Chondrocyte (in vitro differentiated cells): ENCODE results near the gene MACROD2. TPM values are rescaled to one million over a fixed set of nuclear protein-coding genes. Genes with fewer than 3 reads are reported as not detected.

Experiments
- DNase-seq: peaks from one replicate; pipeline ENCODE4 v3.0.0; 2021; ENCODE audit warnings: mixed read lengths, low spot score
- H3K27ac Mint-ChIP-seq: one replicate; pipeline ENCODE4 v1.8.0; 2021; ENCODE audit warnings: mild to moderate bottlenecking, moderate library complexity, mixed read lengths; ENCODE audit not compliant: unreplicated experiment
- H3K27me3 Mint-ChIP-seq: 2 replicates; pipeline ENCODE4 v1.8.0; 2021; ENCODE audit warnings: low read depth, mixed read lengths
- H3K36me3 Mint-ChIP-seq: 2 replicates; pipeline ENCODE4 v1.8.0; 2021; ENCODE audit warnings: low read depth, mixed read lengths
- H3K4me1 Mint-ChIP-seq: 2 replicates; pipeline ENCODE4 v1.8.0; 2021; ENCODE audit warnings: low read depth, mild to moderate bottlenecking, mixed read lengths
- H3K4me3 Mint-ChIP-seq: one replicate; pipeline ENCODE4 v1.8.0; 2021; ENCODE audit warnings: mild to moderate bottlenecking, moderate library complexity, mixed read lengths; ENCODE audit not compliant: unreplicated experiment
- H3K9me3 Mint-ChIP-seq: 2 replicates; pipeline ENCODE4 v1.8.0; 2021; ENCODE audit warnings: low read depth, mixed read lengths
- total RNA-seq: library from RNA; stranded (reverse); gene quantifications from 3 replicates; pipeline ENCODE4 v1.2.1, GENCODE V29; 2021
- TF ChIP-seq, protein P1 (sequence below): fragments of 200-600 bp; sonication (generic); IDR thresholded peaks from 2 replicates; pipeline ENCODE4 v1.5.0; 2021; ENCODE audit warnings: antibody characterized with exemption, mild to moderate bottlenecking, moderate library complexity

Gene MACROD2
- total RNA-seq, 1 donor from 2014 or later = 3.2 TPM

DNA sequence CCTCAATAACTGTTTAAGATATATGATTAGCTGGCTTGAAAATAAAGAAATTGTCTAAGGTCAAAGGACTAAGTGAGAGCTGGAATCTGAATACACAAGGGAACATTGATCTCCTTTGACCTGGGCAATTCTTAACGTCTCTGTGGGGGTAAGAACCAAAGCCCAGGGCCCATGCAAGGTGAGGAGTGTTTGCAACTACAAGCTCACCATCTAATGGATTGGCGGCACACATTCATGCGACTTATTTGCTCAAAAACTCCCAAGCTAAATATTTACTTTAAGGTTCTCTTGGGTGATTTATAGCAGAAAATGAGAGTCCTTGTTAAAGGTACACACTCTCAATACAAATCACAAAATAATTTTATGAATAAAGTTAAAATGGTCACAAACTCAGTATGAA, 734.1 kb downstream of the MACROD2 start:
- DNase-seq = no peak
- H3K9me3 Mint-ChIP-seq = no peaks in the 10 kb centered on the region
- TF ChIP-seq, protein P1, sequence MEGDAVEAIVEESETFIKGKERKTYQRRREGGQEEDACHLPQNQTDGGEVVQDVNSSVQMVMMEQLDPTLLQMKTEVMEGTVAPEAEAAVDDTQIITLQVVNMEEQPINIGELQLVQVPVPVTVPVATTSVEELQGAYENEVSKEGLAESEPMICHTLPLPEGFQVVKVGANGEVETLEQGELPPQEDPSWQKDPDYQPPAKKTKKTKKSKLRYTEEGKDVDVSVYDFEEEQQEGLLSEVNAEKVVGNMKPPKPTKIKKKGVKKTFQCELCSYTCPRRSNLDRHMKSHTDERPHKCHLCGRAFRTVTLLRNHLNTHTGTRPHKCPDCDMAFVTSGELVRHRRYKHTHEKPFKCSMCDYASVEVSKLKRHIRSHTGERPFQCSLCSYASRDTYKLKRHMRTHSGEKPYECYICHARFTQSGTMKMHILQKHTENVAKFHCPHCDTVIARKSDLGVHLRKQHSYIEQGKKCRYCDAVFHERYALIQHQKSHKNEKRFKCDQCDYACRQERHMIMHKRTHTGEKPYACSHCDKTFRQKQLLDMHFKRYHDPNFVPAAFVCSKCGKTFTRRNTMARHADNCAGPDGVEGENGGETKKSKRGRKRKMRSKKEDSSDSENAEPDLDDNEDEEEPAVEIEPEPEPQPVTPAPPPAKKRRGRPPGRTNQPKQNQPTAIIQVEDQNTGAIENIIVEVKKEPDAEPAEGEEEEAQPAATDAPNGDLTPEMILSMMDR = no peak
- H3K27ac Mint-ChIP-seq = no peak overlapping the region
- no peaks in the 10 kb centered on the region for H3K27me3 Mint-ChIP-seq
- H3K4me1 Mint-ChIP-seq = no peaks in the 10 kb centered on the region
- H3K36me3 Mint-ChIP-seq = no peaks in the 10 kb centered on the region
- no peak overlapping the region for H3K4me3 Mint-ChIP-seq

DNA sequence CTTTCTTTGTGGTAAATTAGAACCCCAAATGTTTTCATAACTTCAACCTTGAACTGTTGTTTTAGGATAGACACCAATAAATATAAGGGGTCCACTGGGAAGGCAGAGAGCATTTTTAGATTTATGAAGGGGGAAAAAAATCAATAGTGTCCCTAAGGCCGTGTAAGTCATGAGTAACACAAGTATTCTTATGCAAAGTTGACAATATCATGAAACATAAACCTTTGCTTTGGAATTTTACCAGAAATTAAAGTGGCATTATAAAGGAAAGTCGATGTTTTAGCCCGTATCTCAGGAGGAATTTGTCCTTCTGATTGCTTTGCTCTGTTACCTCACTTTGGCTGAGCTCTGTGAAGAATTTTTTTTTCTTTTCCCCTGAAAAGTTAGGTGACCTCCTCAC, 737.0 kb downstream of the MACROD2 start:
- H3K27me3 Mint-ChIP-seq = no peaks in the 10 kb centered on the region
- no peaks in the 10 kb centered on the region for H3K36me3 Mint-ChIP-seq
- H3K27ac Mint-ChIP-seq = no peak overlapping the region
- H3K4me3 Mint-ChIP-seq = no peak overlapping the region
- TF ChIP-seq, protein P1 = no peak
- no peaks in the 10 kb centered on the region for H3K9me3 Mint-ChIP-seq
- no peaks in the 10 kb centered on the region for H3K4me1 Mint-ChIP-seq
- no peak for DNase-seq

DNA sequence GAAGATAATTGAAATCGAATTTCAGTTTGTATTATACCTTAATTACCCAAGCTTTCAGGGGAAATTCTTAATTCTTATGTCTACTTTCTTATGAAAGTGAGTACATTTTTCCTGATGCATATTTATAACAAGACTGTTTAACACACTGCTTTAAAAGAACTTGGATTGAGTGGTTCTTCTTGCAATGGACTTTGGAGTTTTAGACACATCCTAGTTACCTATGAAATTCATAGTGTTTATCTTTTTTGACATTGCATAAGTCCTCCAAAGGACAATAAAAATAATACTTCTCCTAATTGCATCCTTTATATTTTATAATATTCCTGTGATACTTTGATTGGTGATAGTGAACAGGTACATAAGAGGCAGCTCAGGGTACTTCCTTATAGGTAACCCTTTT, 737.7 kb downstream of the MACROD2 start:
- H3K27ac Mint-ChIP-seq = no peak overlapping the region
- H3K36me3 Mint-ChIP-seq = no peaks in the 10 kb centered on the region
- TF ChIP-seq, protein P1 = no peak
- no peak for DNase-seq
- no peaks in the 10 kb centered on the region for H3K4me1 Mint-ChIP-seq
- no peaks in the 10 kb centered on the region for H3K9me3 Mint-ChIP-seq
- H3K4me3 Mint-ChIP-seq = no peak overlapping the region
- H3K27me3 Mint-ChIP-seq = no peaks in the 10 kb centered on the region

DNA sequence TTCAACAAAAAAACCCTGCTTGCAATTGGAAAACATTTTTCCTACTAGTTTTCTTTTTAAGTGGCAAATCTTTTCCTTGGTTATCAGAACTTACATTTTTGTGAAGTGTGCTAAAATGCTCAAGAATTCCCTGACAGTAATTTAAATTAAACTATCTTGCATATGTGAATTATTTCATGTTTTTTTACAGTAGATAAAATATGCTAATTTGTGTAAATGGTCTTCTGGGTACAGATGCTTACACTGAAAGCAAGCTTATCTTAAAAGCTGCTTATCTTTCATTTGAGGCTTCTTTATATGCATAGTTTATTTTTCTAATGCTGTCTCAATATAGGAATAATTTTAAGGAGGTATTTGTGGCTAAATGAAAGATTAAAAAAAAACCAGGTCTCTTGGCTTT, 745.1 kb downstream of the MACROD2 start:
- Mint-ChIP-seq H3K4me1 (no peaks in the 10 kb centered on the region), H3K27ac (no peak overlapping the region), H3K4me3 (no peak overlapping the region), H3K27me3 (no peaks in the 10 kb centered on the region), H3K36me3 (no peaks in the 10 kb centered on the region), H3K9me3 (no peaks in the 10 kb centered on the region)
- TF ChIP-seq, protein P1 = no peak
- no peak for DNase-seq

DNA sequence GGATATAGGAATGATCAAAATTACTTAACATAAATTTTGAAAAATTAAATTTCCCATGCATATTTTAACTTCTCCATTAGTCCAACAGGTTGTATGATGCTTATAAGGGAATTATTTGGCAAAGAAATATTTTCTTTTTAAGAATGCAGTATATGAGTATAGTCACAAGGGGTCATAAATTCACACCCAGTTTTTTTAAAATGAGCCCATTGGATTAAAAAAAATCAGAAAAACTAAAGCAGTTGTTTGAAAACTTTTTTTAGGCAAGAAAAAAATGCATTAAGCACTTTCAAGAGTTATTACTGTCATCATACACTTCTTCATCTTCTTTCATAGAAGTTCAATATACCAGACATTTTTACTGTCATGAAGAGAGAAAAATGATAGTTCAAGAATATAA, 746.3 kb downstream of the MACROD2 start:
- no peak overlapping the region for H3K4me3 Mint-ChIP-seq
- no peak overlapping the region for H3K27ac Mint-ChIP-seq
- H3K4me1 Mint-ChIP-seq = no peaks in the 10 kb centered on the region
- no peaks in the 10 kb centered on the region for H3K9me3 Mint-ChIP-seq
- no peak for DNase-seq
- TF ChIP-seq, protein P1 = peak; percentile 68
- no peaks in the 10 kb centered on the region for H3K27me3 Mint-ChIP-seq
- no peaks in the 10 kb centered on the region for H3K36me3 Mint-ChIP-seq
